Measurements from ENCODE around the gene SLC4A4.

SLC4A4 gene

DNA sequence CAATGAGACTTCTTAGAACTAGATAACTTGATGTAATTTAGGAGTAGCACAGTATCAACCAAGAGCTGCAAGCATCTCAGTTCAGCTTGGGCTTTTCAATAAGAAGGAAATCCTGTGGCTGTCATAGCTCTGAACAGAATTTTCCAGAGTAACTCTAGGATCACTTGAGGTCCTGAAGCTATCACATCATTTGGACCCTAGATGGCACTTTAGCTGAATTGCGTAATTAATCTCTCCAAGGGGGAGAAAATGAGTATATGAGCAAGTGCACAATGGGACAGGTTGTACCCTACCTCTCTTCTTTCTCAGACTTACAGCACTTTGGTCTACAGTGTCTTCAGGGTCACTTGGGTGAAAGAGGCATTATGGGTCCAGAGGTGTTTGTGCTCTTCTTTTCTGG, 45.2 kb downstream of the SLC4A4 start:
- ATAC-seq (ENCODE audit: low read depth) (no peak), DNase-seq (ENCODE audit: low spot score) (no peak)
- TF ChIP-seq, protein P1, sequence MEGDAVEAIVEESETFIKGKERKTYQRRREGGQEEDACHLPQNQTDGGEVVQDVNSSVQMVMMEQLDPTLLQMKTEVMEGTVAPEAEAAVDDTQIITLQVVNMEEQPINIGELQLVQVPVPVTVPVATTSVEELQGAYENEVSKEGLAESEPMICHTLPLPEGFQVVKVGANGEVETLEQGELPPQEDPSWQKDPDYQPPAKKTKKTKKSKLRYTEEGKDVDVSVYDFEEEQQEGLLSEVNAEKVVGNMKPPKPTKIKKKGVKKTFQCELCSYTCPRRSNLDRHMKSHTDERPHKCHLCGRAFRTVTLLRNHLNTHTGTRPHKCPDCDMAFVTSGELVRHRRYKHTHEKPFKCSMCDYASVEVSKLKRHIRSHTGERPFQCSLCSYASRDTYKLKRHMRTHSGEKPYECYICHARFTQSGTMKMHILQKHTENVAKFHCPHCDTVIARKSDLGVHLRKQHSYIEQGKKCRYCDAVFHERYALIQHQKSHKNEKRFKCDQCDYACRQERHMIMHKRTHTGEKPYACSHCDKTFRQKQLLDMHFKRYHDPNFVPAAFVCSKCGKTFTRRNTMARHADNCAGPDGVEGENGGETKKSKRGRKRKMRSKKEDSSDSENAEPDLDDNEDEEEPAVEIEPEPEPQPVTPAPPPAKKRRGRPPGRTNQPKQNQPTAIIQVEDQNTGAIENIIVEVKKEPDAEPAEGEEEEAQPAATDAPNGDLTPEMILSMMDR (IDR thresholded peaks at IDR 0.05; ENCODE audit: poor library complexity, severe bottlenecking), result no peak
- Histone ChIP-seq H3K4me3 (ENCODE audit: severe bottlenecking) (no peak overlapping the region), H3K4me1 (ENCODE audit: insufficient read depth, poor library complexity, severe bottlenecking) (no peaks in the 10 kb centered on the region), H3K36me3 (ENCODE audit: low read depth) (no peaks in the 10 kb centered on the region), H3K9me3 (ENCODE audit: severe bottlenecking) (no peaks in the 10 kb centered on the region), H3K27me3 (ENCODE audit: insufficient read depth, poor library complexity, severe bottlenecking) (no peaks in the 10 kb centered on the region), H3K27ac (ENCODE audit: poor library complexity, severe bottlenecking) (no peak overlapping the region)

DNA sequence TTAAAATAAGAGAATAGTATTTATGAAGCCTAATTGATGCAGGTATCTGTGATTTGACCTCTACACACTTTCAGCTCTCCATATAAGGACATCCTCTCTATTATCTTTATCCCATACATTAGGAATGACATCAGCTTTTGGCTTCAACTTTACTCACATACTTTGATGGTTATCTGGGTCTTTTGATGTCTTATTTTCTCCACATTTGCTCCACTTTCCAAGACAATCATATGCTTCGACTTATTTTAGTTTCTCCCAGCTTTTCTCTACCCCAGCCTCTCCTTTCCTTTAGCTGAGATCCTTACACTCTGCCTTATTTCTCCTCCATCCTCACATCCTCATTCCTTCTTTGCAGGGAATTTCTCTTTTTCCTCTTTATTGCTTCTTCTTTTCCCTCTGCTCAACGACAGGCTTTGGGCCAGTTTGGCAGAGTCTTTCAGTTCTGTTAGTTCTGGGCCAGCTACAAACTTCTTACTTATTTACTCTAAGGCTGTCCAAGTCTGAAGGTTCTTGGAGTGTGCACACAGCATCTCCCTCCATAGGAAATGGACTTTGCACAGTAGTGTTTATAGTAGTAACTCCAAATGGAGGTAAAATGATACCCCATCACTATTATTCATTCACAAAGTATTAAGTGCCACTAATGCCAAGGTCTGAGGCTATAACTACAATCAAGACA, 50.5 kb downstream of the SLC4A4 start:
- ATAC-seq (ENCODE audit: low read depth) (peak; percentile 29; the same call in 1 of the 3 replicates), DNase-seq (ENCODE audit: low spot score) (no peak)
- H3K27ac ChIP-seq (ENCODE audit: poor library complexity, severe bottlenecking), result no peak overlapping the region

DNA sequence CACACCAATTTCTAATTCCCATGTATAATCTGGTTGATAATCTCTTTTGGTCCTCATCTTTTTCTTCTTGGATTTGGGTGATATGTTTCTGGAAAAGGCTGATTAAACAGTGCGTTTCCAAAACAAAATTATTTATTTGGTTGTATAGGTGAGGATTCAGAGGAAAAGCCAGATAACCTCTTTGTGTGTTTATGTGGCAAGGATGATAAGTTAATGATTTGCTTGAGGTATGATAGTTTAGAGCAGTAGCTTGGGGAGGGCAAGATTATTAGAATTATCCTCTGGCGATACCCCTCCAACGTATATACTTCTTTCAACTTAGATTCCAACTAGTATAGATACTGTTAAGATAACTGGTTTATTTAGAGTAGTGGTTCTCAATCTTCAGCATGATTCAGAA, 53.3 kb downstream of the SLC4A4 start:
- Histone ChIP-seq H3K4me1 (ENCODE audit: insufficient read depth, poor library complexity, severe bottlenecking) (no peaks in the 10 kb centered on the region), H3K27ac (ENCODE audit: poor library complexity, severe bottlenecking) (no peak overlapping the region), H3K9me3 (ENCODE audit: severe bottlenecking) (no peaks in the 10 kb centered on the region), H3K36me3 (ENCODE audit: low read depth) (no peaks in the 10 kb centered on the region), H3K4me3 (ENCODE audit: severe bottlenecking) (no peak overlapping the region), H3K27me3 (ENCODE audit: insufficient read depth, poor library complexity, severe bottlenecking) (no peaks in the 10 kb centered on the region)
- no peak for ATAC-seq (ENCODE audit: low read depth)
- TF ChIP-seq, protein P1 (IDR thresholded peaks at IDR 0.05; ENCODE audit: poor library complexity, severe bottlenecking), result no peak
- no peak for DNase-seq (ENCODE audit: low spot score)

More for the DNA sequence above, 50.5 kb downstream of the SLC4A4 start:
- Histone ChIP-seq H3K27me3 (ENCODE audit: insufficient read depth, poor library complexity, severe bottlenecking) (no peaks in the 10 kb centered on the region), H3K36me3 (ENCODE audit: low read depth) (no peaks in the 10 kb centered on the region), H3K9me3 (ENCODE audit: severe bottlenecking) (no peaks in the 10 kb centered on the region), H3K4me1 (ENCODE audit: insufficient read depth, poor library complexity, severe bottlenecking) (no peaks in the 10 kb centered on the region), H3K4me3 (ENCODE audit: severe bottlenecking) (no peak overlapping the region)
- TF ChIP-seq, protein P1 (IDR thresholded peaks at IDR 0.05; ENCODE audit: poor library complexity, severe bottlenecking), result no peak

DNA sequence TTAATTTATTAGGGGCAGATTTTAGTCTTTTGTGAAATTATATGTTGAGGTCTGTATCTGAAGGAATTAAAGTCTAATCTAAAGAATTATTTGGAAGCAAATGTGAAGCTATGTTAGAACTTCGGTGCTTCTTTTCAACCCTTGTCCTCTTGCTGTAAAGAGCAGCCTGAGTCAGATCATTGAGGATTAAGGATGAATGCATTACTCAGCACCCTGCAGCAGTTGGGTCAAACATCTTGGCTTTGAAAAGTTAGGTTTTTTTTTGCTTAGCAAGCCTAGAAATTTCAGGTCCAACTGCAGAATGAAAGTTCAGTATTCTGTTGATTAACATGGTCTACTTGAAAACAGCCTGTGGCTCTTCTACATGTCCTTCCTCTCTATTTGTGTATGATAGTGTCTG, 57.6 kb downstream of the SLC4A4 start:
- ATAC-seq (ENCODE audit: low read depth) (peak; percentile 73; the same call in 2 of the 3 replicates), DNase-seq (ENCODE audit: low spot score) (no peak)
- Histone ChIP-seq H3K4me3 (ENCODE audit: severe bottlenecking) (no peak overlapping the region), H3K4me1 (ENCODE audit: insufficient read depth, poor library complexity, severe bottlenecking) (no peaks in the 10 kb centered on the region), H3K27me3 (ENCODE audit: insufficient read depth, poor library complexity, severe bottlenecking) (no peaks in the 10 kb centered on the region), H3K36me3 (ENCODE audit: low read depth) (no peaks in the 10 kb centered on the region), H3K9me3 (ENCODE audit: severe bottlenecking) (no peaks in the 10 kb centered on the region), H3K27ac (ENCODE audit: poor library complexity, severe bottlenecking) (no peak overlapping the region)
- TF ChIP-seq, protein P1 (IDR thresholded peaks at IDR 0.05; ENCODE audit: poor library complexity, severe bottlenecking), result no peak

DNA sequence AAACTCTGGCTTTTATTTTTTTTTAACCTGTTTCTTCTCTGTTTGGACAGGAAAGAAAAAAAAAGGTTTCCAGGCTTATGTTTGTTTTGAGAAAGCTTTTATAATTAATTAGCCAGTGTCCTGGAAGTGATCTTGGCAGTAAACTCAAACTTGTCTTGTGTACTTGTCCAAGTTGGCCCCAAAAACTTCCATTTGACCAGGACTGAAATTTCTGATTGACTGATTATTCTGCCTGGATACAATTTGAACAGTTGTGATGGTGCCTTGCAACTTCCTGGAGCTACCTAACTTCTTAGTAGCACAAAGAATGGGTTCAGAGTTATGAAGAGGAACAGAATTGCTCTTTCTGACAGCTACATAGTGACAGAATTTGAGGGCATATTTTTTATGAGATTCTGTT, 62.0 kb downstream of the SLC4A4 start:
- Histone ChIP-seq H3K4me3 (ENCODE audit: severe bottlenecking) (no peak overlapping the region), H3K4me1 (ENCODE audit: insufficient read depth, poor library complexity, severe bottlenecking) (no peaks in the 10 kb centered on the region), H3K27me3 (ENCODE audit: insufficient read depth, poor library complexity, severe bottlenecking) (no peaks in the 10 kb centered on the region), H3K27ac (ENCODE audit: poor library complexity, severe bottlenecking) (no peak overlapping the region), H3K9me3 (ENCODE audit: severe bottlenecking) (no peaks in the 10 kb centered on the region), H3K36me3 (ENCODE audit: low read depth) (no peaks in the 10 kb centered on the region)
- no peak for ATAC-seq (ENCODE audit: low read depth)
- TF ChIP-seq, protein P1 (IDR thresholded peaks at IDR 0.05; ENCODE audit: poor library complexity, severe bottlenecking), result no peak
- DNase-seq (ENCODE audit: low spot score), result no peak
